Hepatocyte (in vitro differentiated cells): ENCODE results near the gene JUNB.

Experiments
- EZH2 ChIP-seq: fragments of 200-600 bp; sonication (generic); IDR thresholded peaks from 2 replicates; pipeline ENCODE4 v1.6.1; 2016; ENCODE audit warnings: antibody characterized with exemption, mild to moderate bottlenecking, borderline replicate concordance
- EZH2phosphoT487 ChIP-seq: fragments of 200-600 bp; sonication (generic); IDR thresholded peaks from one replicate; pipeline ENCODE4 v1.6.1; 2018; ENCODE audit warnings: antibody characterized with exemption, mild to moderate bottlenecking, low read depth, moderate library complexity; ENCODE audit not compliant: unreplicated experiment, severe bottlenecking
- TF ChIP-seq, protein P1 (sequence below): fragments of 200-600 bp; sonication (generic); IDR thresholded peaks from 2 replicates; pipeline ENCODE4 v1.5.1; 2016; ENCODE audit warnings: antibody characterized with exemption, mild to moderate bottlenecking; ENCODE audit not compliant: poor library complexity

- TF ChIP-seq, protein P1, sequence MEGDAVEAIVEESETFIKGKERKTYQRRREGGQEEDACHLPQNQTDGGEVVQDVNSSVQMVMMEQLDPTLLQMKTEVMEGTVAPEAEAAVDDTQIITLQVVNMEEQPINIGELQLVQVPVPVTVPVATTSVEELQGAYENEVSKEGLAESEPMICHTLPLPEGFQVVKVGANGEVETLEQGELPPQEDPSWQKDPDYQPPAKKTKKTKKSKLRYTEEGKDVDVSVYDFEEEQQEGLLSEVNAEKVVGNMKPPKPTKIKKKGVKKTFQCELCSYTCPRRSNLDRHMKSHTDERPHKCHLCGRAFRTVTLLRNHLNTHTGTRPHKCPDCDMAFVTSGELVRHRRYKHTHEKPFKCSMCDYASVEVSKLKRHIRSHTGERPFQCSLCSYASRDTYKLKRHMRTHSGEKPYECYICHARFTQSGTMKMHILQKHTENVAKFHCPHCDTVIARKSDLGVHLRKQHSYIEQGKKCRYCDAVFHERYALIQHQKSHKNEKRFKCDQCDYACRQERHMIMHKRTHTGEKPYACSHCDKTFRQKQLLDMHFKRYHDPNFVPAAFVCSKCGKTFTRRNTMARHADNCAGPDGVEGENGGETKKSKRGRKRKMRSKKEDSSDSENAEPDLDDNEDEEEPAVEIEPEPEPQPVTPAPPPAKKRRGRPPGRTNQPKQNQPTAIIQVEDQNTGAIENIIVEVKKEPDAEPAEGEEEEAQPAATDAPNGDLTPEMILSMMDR, result no peak
- TF ChIP-seq EZH2 (no peak), EZH2phosphoT487 (peak; percentile 0)
Observed at GRCh38 chr19:12836529-12836863, 45.2 kb downstream of the JUNB start.
